A549 (cell line): ENCODE data around the gene CLNS1A. TPM values are rescaled to one million over a fixed set of nuclear protein-coding genes. Genes with fewer than 3 reads are reported as not detected.

ENCODE experiments used
- ATOH8 ChIP-seq: fragments of 250-450 bp; sonication (Bioruptor Pico); IDR thresholded peaks from 2 replicates; pipeline ENCODE4 v1.5.0; 2020; ENCODE audit warnings: low read depth, mild to moderate bottlenecking, moderate library complexity
- BHLHE40 ChIP-seq: IDR thresholded peaks from 2 replicates; pipeline ENCODE4 v1.6.1; 2012; ENCODE audit warnings: low read depth, low read length, inconsistent platforms
- CBX2 ChIP-seq: fragments of 200-600 bp; sonication (generic); IDR thresholded peaks from 2 replicates; pipeline ENCODE4 v1.6.1; 2016; ENCODE audit warnings: low read depth, mild to moderate bottlenecking, borderline replicate concordance
- CBX8 ChIP-seq: fragments of 200-600 bp; sonication (generic); IDR thresholded peaks from 2 replicates; pipeline ENCODE4 v1.6.1; 2016
- CEBPB ChIP-seq, 2 experiments: fragments of >200 bp in 1 of 2; sonication (Bioruptor Twin) in 1 of 2; formaldehyde crosslinking in 1 of 2; IDR thresholded peaks; 2 replicates each; pipeline ENCODE4 v1.6.1; 2012 to 2016
- CHD2 ChIP-seq: fragments of 150-350 bp; IDR thresholded peaks from 2 replicates; pipeline ENCODE4 v1.6.1; 2014; ENCODE audit warnings: low read length; ENCODE audit not compliant: partially characterized antibody
- CTCF ChIP-seq: fragments of >200 bp; sonication (Bioruptor Twin); formaldehyde crosslinking; IDR thresholded peaks from 3 replicates; pipeline ENCODE4 v1.5.1; 2016
- ELK1 ChIP-seq: fragments of 150-350 bp; IDR thresholded peaks from 2 replicates; pipeline ENCODE4 v1.6.1; 2014; ENCODE audit warnings: low read depth, mild to moderate bottlenecking, low read length
- EP300 ChIP-seq, 2 experiments: fragments of >200 bp; sonication (Bioruptor Twin); formaldehyde crosslinking; IDR thresholded peaks; 2 replicates in 1 of 2; 3 replicates in 1 of 2; pipeline ENCODE4 v1.6.1; 2016 to 2017
- ESRRA ChIP-seq: fragments of 150-350 bp; IDR thresholded peaks from 2 replicates; pipeline ENCODE4 v1.6.1; 2014; ENCODE audit warnings: mild to moderate bottlenecking, low read length, borderline replicate concordance
- FOXS1 ChIP-seq: fragments of 250-450 bp; sonication (Bioruptor Pico); IDR thresholded peaks from 2 replicates; pipeline ENCODE4 v1.5.0; 2020; ENCODE audit warnings: mild to moderate bottlenecking, moderate library complexity
- HDAC2 ChIP-seq: fragments of 200-600 bp; sonication (generic); IDR thresholded peaks from 2 replicates; pipeline ENCODE4 v1.6.1; 2016
- HMGXB4 ChIP-seq: fragments of 250-450 bp; sonication (Bioruptor Pico); IDR thresholded peaks from 2 replicates; pipeline ENCODE4 v1.5.0; 2021; ENCODE audit warnings: mild to moderate bottlenecking, moderate library complexity, borderline replicate concordance
- HOXB13 ChIP-seq: fragments of 250-450 bp; sonication (Bioruptor Pico); IDR thresholded peaks from 2 replicates; pipeline ENCODE4 v1.5.0; 2020; ENCODE audit warnings: low read depth, mild to moderate bottlenecking, moderate library complexity
- HOXB5 ChIP-seq: fragments of 250-450 bp; sonication (Bioruptor Pico); IDR thresholded peaks from 2 replicates; pipeline ENCODE4 v1.5.0; 2020; ENCODE audit warnings: mild to moderate bottlenecking, moderate library complexity
- JUNB ChIP-seq: fragments of >200 bp; sonication (Bioruptor Twin); formaldehyde crosslinking; IDR thresholded peaks from 2 replicates; pipeline ENCODE4 v1.6.1; 2016
- KDM1A ChIP-seq: fragments of 200-600 bp; sonication (generic); IDR thresholded peaks from 2 replicates; pipeline ENCODE4 v1.6.1; 2016; ENCODE audit warnings: low read depth, mild to moderate bottlenecking
- KDM5A ChIP-seq: fragments of 200-600 bp; sonication (generic); IDR thresholded peaks from 2 replicates; pipeline ENCODE4 v1.6.1; 2016; ENCODE audit warnings: antibody characterized with exemption, mild to moderate bottlenecking
- MAFK ChIP-seq: fragments of 450-650 bp; IDR thresholded peaks from 2 replicates; pipeline ENCODE4 v1.6.1; 2014; ENCODE audit not compliant: partially characterized antibody
- NPAS2 ChIP-seq: fragments of 250-450 bp; sonication (Bioruptor Pico); IDR thresholded peaks from 2 replicates; pipeline ENCODE4 v1.8.0; 2022; ENCODE audit warnings: mild to moderate bottlenecking, moderate library complexity, borderline replicate concordance
- RAD21 ChIP-seq, 2 experiments: fragments of >200 bp in 1 of 2; sonication (Bioruptor Twin) in 1 of 2; formaldehyde crosslinking in 1 of 2; IDR thresholded peaks in 1 of 2; conservative IDR thresholded peaks in 1 of 2; 2 replicates in 1 of 2; 3 replicates in 1 of 2; pipeline ENCODE4 v1.6.1; 2012 to 2018; ENCODE audit warnings: inconsistent platforms in 1 of 2
- RCOR1 ChIP-seq: fragments of 150-350 bp; IDR thresholded peaks from 2 replicates; pipeline ENCODE4 v1.6.1; 2014; ENCODE audit warnings: antibody characterized with exemption, low read length, low read depth
- SMC3 ChIP-seq: fragments of >200 bp; sonication (Bioruptor Twin); formaldehyde crosslinking; IDR thresholded peaks from 3 replicates; pipeline ENCODE4 v1.6.1; 2018; ENCODE audit warnings: inconsistent platforms
- ZC3H11A ChIP-seq: fragments of 450-650 bp; IDR thresholded peaks from 2 replicates; pipeline ENCODE4 v1.6.1; 2014; ENCODE audit warnings: antibody characterized with exemption, mild to moderate bottlenecking
- ZSCAN20 ChIP-seq: fragments of 250-450 bp; sonication (Bioruptor Pico); IDR thresholded peaks from 2 replicates; pipeline ENCODE4 v1.8.0; 2022; ENCODE audit warnings: mild to moderate bottlenecking, moderate library complexity
- polyA plus RNA-seq, 4 experiments: library from polyadenylated mRNA; depleted of rRNA in 3 of 4; stranded (reverse); fragments of >200 nt; fragmentation: RNase III in 1 of 4; extraction: RNeasy Plus Mini Kit Qiagen cat#74134 plus additional on column Dnase treatment in 1 of 4; gene quantifications; 2 replicates in 3 of 4; 3 replicates in 1 of 4; pipeline ENCODE4 v1.2.3, GENCODE V29; 2011 to 2017

CLNS1A gene
- polyA plus RNA-seq, 2 of the 4 experiments (the other 2 are of a cell fraction) = 173 to 210 TPM

- no peak for TF ChIP-seq HOXB13
- TF ChIP-seq CBX8 = no peak
- no peak for TF ChIP-seq FOXS1
- no peak for TF ChIP-seq HDAC2
- TF ChIP-seq RAD21 (conservative IDR thresholded peaks at IDR 0.05 in 1 of 2, IDR thresholded peaks at IDR 0.05 in 1 of 2) = no peak
- no peak for TF ChIP-seq JUNB
- TF ChIP-seq RCOR1 = no peak
- no peak for TF ChIP-seq KDM1A
- TF ChIP-seq CEBPB (IDR thresholded peaks at IDR 0.05) = 0 out of 4 replicates have a peak, but pooled peaks of 1 of the 2 experiments have one; percentile 26
- no peak for TF ChIP-seq EP300 (IDR thresholded peaks at IDR 0.05)
- no peak for TF ChIP-seq ELK1
- no peak for TF ChIP-seq CHD2
- TF ChIP-seq ESRRA = peak; percentile 22; the same call in 1 of the 2 replicates
- no peak for TF ChIP-seq HMGXB4 (CRISPR knock-in tag)
- TF ChIP-seq ZSCAN20 (CRISPR knock-in tag) = no peak
- TF ChIP-seq CBX2 = no peak
- TF ChIP-seq CTCF = no peak
- TF ChIP-seq SMC3 = no peak; the same call in 2 of the 3 replicates
- TF ChIP-seq MAFK = no peak
- no peak for TF ChIP-seq ATOH8 (CRISPR knock-in tag)
- peak; percentile 78; the same call in 1 of the 2 replicates for TF ChIP-seq HOXB5 (CRISPR knock-in tag)
- no peak; the same call in 1 of the 2 replicates for TF ChIP-seq ZC3H11A
- no peak for TF ChIP-seq NPAS2 (CRISPR knock-in tag)
- peak; percentile 79 for TF ChIP-seq KDM5A
- TF ChIP-seq BHLHE40 = no peak
Observed at GRCh38 chr11:77637345-77638165, at the start of gene CLNS1A (continued).
